IMR-90 (cell line): Measurements from ENCODE around the gene BLOC1S5.

Source experiments
- BHLHE40 ChIP-seq: fragments of 150-350 bp; IDR thresholded peaks from 2 replicates; pipeline ENCODE4 v1.6.1; 2016; ENCODE audit warnings: mild to moderate bottlenecking, low read depth, low read length
- CHD1 ChIP-seq: IDR thresholded peaks from 2 replicates; pipeline ENCODE4 v1.6.1; 2012; ENCODE audit warnings: low read depth, low read length, improper control_type of control experiment
- CTCF ChIP-seq: conservative IDR thresholded peaks from 2 replicates; pipeline ENCODE4 v1.5.1; 2012; ENCODE audit warnings: mild to moderate bottlenecking, low read depth, low read length, improper control_type of control experiment
- FOS ChIP-seq: fragments of 150-350 bp; IDR thresholded peaks from 2 replicates; pipeline ENCODE4 v1.6.1; 2016; ENCODE audit warnings: low read depth, low read length
- POLR2A ChIP-seq: IDR thresholded peaks from 2 replicates; pipeline ENCODE4 v1.6.1; 2012; ENCODE audit warnings: mild to moderate bottlenecking, low read depth, low read length
- RAD21 ChIP-seq: IDR thresholded peaks from 2 replicates; pipeline ENCODE4 v1.6.1; 2012; ENCODE audit warnings: low read length, improper control_type of control experiment

- TF ChIP-seq CTCF, result no peak
- TF ChIP-seq CHD1, result no peak
- no peak for TF ChIP-seq FOS
- no peak for TF ChIP-seq POLR2A
- no peak for TF ChIP-seq RAD21
- no peak for TF ChIP-seq BHLHE40
Observed at GRCh38 chr6:8014947-8015346, 49.2 kb downstream of the BLOC1S5 start.
